ENCODE measurements around the gene SLX1A.
"Not testable (repeated sequence)": the region's sequence is repeated elsewhere in the genome, so short reads cannot be mapped to it uniquely, and the experiment has no call there.

Gene SLX1A

GRCh38 chr16:30205541-30206236, 12.0 kb downstream of the SLX1A start:
- H3K4me3 ChIP-seq (ENCODE audit: low read depth, low read length): not testable (repeated sequence)

- not testable (repeated sequence) for H3K4me3 ChIP-seq (ENCODE audit: low read depth, low read length)
Measured at GRCh38 chr16:30206252-30206651, 12.6 kb downstream of the SLX1A start.

- not testable (repeated sequence) for H3K4me3 ChIP-seq (ENCODE audit: low read depth, low read length)
Measured at GRCh38 chr16:30207063-30207704, 13.5 kb downstream of the SLX1A start.

- H3K4me3 ChIP-seq (ENCODE audit: low read depth, low read length): not testable (repeated sequence)
Measured at GRCh38 chr16:30209032-30209431, 15.4 kb downstream of the SLX1A start.

- not testable (repeated sequence) for H3K4me3 ChIP-seq (ENCODE audit: low read depth, low read length)
Measured at GRCh38 chr16:30211414-30211813, 17.7 kb downstream of the SLX1A start.

- not testable (repeated sequence) for H3K4me3 ChIP-seq (ENCODE audit: low read depth, low read length)
Measured at GRCh38 chr16:30217082-30217481, 23.4 kb downstream of the SLX1A start.

Data from GM12875 (cell line).